G401.6 (cell line): ENCODE results near the gene ART5.

Source experiments
- FAIRE-seq: peaks from 2 replicates; lab custom pipeline; 2012; peaks lifted over from hg19 to GRCh38; lab: Jason Lieb, UNC

The ART5 gene, protein sequence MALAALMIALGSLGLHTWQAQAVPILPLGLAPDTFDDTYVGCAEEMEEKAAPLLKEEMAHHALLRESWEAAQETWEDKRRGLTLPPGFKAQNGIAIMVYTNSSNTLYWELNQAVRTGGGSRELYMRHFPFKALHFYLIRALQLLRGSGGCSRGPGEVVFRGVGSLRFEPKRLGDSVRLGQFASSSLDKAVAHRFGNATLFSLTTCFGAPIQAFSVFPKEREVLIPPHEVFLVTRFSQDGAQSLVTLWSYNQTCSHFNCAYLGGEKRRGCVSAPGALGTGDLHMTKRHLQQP

DNA sequence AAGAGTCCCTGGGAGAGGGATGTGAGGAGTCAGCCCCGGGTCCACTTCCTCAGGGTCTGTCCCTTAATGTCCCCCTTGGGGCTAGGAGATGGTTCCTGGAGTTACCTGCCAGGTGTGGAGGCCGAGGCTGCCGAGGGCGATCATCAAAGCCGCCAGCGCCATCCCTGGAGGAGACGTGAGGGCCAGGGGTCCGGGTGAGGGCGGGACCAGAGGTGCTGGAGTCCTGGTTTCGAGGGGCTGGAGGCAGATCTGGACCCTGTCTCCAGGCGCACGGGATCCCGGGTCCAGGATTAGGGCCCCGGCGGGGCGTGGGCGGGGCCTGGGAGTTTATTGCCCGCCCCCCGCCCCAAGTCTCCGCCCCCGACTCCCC lies at the start of gene ART5:
Gene ART5, minus strand, starts transcription at position 292 of the 370 bp plus-strand sequence. Its CDS starts 130 bp downstream, at position 162.
- no peak for FAIRE-seq

DNA sequence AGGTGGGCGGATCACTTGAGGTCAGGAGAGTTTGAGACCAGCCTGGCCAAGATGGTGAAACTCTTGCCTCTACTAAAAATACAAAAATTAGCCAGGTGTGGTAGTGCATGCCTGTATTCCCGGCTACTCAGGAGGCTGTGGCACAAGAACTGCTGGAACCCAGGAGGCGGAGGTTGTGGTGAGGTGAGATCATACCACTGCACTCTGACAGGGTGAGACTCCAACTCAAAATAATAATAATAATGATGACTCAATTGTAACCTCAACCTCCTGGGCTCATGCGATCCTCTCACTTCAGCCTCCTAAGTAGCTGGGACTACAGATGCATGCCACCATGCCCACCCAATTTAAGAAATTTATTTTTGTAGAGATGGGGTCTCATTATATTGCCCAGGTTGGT lies 45.0 kb upstream of the ART5 start:
- FAIRE-seq = no peak

DNA sequence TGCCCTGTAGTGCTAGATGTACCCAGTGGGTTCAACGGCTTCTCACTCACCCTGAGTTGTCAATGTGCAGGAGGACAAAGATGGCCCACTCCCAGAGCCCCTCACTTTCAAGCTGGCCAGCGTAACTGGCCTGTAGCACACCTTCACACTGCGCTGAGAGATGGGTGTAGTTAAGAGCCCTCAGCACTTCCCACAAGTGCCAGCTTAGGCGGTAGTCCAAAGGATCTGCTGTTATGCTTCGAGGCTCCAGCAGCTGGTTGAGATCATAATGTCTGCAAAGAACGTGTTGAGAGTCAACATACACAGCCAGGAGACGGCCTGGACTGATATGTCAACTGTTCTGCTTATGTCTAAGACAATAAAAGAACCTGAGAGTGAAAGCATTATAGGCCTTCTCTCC lies 44.1 kb upstream of the ART5 start:
- FAIRE-seq = no peak

DNA sequence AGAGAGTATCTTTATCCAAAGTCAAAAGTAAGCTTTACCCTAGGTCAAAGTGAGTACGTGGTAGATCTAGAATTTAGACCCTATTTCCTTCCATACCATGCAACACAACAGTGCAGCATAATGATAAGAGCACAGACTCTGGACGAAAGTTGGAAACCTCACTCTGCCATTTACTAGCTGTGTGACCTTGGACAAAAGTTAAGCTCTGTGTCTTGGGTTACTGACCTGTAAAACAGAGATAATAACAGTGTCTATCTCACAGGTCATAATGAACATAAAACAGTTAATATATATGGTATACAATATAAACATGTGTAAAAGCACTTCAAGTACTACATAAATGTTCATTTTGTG lies 43.0 kb upstream of the ART5 start:
- FAIRE-seq = no peak

DNA sequence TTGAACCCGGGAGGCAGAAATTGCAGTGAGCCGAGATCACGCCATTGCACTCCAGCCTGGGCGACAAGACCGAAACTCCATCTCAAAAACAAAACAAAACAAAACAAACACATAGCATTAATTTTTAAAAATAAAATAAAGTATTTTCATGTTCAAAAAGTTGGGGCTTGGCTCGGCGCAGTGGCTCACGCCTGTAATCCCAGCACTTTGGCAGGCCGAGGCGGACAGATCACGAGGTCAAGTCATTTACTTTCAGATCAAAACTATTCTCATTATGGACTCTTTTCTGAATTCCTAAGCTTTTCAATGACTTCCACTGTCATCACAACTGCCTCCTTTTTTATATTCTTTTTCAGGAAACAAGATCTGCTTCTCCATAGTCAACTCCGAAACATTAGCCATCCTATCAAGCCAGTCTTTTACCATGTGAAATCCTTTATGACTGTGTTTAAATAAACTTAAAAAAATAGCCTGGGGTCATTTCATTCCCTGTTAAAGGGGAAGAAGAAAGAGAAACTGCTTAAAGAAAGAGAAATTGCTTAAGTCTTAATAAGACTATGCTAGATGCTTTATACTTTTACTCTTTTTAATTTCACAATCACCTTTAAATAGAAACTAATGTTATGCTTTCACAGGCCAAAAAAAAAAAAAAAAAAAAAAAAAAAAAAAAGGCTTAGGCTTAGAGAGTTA lies 42.5 kb upstream of the ART5 start:
- FAIRE-seq = no peak

DNA sequence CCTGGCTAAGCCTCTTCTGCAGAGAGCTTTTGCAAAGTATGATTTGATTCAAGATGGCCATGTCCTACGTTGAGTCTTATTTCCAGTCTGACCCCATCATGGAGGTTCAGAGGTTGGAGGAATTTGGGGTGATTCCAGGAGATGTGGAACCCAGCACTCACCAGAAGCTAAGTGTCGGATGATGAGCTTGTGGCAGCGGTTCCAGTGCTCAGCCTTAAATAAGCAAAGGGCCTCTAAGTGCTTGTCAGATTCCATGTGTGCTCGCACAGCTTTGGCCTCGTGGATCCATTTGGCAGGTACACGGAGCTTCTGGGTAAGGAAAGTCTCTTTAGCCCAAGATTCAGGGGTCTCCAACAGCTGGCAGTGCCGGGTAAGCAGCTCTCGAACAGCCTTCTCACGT lies 41.2 kb upstream of the ART5 start:
- FAIRE-seq = no peak

DNA sequence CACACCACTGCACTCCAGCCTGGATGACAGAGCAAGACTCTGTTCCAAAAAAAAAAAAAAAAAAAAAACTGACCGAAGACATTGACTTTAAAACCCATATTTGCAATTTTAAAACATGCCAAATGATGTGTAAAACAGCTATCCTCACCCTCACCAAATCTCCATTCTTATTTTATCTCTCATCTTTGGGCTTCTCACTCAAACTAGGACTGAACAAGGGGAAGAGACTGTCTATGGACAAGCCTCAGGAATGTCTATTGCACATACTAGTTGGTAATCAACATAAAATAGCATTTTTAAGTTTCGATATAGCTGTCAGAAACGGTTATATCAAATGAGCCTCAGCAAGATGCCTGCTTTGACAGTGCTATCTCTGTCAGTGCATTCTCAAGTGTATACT lies 37.3 kb upstream of the ART5 start:
- no peak for FAIRE-seq

DNA sequence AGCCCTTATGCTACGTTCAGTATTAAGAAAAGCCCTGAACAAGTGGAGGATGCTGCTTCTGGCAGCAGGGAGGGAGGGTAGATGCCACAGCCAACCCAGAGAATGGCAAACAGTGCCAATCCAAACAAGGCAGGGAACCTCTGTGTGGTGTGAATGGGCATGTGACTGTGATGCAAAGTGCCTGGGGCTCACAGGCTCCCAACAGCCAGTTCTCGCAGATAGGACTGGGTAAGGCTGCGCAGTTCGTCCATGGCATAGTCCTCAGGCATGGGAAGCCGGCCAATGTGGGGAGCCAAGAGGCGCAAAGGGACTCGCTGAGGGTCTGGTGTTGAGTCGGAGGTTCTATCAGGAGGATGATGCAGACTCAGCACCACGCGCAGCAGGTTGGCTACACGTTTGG lies 34.2 kb upstream of the ART5 start:
- no peak for FAIRE-seq

DNA sequence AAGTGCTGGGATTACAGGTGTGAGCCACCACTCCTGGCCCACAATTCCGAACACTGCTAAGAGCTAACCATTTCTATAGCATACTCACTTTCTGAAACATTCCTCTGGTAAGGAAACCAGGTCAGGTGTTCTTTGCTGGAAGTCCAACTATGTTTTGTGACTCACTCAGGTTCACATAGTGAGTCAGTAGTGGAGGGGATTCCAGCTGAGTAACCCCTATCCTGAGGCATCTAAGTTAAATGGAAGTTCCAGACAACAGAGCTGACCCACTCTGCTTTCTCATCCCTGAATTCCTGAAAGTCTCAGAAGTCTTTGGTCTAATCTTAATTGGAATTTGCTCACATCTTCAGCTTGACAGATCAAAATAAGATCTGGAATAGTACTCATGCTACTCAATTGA lies 32.4 kb upstream of the ART5 start:
- FAIRE-seq = no peak

DNA sequence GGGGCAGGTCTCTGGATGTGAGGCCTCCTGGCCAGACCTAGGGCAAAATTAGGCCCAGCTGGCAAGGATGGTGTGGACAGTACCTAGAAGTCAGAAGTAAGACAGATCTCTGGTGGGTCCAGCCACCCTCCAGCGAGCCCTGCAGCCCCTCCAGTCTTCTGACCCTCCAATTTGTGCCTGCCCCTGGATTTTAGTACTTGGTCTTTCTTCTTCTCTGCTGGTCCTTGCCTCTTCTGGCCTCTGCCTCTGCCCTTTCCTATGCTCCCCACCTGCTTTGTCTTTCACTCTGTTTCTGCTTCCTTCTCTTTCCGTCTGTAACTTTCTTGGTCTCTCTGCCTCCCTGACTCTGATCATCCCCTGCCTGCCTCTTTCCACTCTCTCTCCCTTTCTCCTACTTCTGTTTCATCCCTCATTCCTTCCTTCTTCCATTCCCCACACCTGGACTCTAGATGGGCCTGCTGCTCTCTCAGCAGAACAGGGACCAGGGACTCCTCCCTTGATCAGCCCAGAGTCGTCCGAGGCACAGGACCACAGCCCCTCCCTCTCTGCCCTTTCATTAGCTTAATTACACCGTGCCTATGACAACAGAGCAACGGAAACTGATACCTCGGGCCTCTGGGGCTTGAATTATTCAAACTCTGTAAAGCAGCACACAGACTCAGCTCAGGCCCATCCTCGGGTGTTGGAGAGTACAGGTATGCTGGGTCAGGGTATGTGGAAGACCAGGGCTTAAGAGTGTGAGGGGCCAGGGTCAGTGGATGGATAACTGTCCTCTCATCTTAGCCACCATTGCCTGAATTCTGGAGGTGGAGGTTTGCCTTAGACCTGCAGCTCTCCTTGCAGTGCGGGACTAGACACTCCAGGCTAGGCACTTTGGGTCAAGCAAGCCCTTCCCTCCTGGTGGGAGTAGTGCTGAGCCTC lies 29.8 kb upstream of the ART5 start, which contains the start of gene CHRNA10:
Gene CHRNA10, minus strand, starts transcription at position 51 of the 921 bp plus-strand sequence. CDS start 72 bp downstream, outside the sequence.
- no peak for FAIRE-seq

DNA sequence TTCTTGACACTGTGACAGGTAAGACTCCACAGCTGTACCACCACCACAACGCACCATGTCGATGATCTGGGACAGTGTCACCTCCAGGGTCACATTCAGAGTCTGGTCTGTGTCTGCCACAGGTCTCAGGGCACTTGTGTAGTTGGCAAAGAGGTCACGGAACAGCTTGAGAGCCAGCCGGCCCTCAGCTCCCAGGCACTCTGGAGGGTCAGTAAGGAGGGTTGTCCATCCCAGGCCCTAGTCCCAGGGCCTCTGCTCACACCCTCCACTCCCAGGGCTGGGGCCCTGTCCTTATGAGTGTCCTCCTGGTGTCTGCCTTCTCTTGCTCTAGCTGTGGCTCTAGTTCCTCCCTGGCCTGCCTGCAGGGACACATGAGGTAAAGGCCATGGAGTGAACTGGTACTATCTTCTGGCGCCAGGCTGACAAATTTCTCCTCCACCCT lies 28.0 kb upstream of the ART5 start:
- FAIRE-seq = no peak

DNA sequence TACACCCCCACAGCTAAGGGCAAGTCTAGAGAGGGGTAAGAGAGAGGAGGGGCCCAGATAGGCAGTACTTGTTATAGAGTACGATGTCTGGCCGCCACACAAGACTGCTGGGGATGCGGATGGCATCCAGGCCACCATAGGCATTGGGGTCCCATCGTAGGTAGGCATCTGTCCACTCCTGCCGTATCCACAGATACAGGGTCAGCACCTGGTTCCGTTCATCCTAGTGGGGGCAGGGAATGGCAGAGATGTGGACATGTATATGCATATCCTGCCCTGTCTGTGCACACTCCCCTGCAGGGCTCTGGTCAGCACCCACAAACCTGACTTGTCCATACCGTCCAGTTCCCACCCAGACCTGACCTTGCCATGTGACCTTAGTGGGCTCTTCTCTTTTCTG lies 27.3 kb upstream of the ART5 start:
- no peak for FAIRE-seq

DNA sequence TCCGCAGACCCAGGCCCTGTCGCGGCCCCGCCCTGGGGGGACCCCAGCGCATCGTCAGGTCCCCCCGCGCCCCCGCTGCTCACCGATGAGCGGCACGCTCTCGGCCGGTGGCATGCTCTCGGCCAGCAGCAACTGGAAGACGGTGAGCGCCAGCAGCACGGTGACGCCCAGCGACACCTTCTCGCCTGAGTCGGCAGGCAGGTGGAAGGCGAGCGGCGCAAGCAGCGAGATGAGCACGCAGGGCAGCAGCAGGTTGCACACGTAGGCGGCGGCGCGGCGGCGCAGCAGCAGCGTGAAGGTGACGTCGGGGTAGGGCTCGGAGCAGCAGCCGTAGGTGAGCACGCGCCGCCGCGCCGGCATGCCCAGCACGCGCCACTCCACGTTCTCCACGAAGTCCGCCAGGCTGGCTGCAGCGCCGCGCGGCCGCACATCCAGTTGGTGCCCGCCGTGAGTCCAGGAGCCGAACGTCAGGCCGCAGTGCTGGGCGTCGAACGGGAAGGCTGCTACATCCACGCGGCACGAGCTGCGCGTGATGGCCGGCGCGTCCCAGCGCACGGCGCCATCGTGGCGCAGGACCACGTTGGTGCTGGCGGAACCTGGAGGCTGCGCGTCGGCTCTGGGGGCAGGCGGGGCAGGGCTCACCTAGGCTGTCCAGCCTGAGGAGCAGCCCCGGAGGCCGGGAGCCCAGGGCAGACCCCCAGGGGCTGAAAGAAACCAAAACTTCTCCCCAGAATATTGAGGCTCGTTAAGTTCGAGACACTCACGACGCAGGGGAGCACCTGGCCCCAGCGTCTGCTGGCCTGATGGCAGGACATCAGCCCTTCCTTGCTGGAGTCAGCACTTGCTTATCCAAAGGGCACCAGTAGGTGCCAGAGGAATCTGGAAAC lies 25.6 kb upstream of the ART5 start:
- no peak for FAIRE-seq

DNA sequence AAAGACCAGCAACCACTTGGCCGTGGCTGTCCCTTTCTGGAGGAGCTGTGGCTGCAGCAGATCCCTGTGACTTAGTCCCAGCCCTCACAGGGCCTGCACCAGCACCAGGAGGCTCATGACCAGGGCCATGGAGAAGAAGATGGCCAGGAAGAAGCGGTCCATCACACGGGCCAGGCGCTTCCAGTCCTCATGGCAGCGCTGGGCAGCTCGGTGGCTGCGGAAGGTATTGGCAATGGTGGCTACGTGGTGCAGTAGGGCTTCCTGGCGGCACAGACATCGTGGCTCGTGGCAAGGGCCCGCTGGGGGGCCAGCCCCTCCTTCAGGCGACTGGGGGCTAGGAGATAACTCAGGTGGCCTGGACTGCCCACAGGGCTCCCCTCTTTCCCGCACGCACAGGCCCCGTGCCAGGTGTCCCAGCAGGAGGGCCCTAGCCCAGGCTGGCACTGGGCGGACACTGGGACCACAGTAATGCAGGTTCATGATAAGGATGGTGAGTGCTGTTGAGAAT lies 24.3 kb upstream of the ART5 start:
- no peak for FAIRE-seq

DNA sequence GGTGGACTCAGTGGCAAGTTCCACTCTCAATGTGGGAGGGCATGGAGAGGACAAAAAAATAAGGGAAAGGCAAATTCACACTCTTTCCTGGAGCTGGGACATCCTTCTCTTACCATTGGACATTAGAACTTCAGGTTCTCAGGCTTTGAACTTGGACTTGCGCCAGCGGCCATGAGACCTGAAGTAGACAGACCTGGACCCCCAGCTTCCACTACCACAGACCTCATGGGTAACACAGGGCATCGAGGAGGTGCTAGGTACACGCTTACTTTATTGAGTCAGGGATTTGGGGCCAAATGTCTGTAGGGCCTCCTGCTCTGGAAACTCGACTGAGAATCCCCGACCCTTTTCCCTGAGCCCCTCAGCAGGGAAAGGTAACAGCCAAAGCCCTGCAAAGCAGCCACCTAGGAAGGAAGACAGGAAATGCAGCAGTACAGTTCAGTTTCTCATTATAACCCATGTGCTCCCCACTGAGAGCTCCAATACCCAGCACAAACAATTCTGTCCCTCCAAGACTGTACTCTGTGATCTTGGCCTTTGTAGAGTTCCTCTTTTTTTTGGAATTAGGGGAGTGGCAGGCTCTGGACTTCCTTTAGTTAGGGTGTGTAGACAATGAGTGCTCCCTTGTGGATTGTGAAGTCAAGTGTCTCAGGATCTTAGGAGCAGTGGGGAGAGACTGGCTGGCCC lies 23.7 kb upstream of the ART5 start:
- no peak for FAIRE-seq

DNA sequence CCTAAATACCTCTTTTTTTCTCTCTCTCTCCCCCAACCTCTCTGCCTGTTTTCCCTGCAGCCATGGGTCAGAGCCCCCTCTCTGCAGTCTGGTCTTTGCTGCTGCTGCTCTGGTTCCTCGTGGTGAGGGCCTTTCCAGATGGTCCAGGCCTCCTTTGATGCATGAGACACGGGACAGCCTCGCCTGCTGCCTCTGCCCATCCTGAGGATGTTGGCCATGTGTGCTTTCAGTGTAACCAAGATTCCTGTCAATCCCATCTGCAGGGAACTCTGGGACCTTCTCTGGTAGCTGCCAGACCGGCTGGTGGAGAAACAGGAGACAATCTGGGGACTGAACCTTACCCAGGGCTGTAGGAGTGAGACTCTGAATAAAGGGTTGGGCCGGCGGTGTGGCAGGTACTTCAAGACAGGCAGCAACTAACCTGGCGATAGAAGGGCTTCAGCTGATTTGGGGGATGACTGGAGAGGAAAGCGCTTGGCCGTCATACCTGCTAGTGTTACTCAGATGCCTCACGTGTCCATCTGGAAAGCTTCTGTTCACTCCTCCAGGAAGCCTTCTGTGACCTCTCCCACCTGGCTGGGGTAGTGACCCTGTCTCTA lies 22.3 kb upstream of the ART5 start:
- FAIRE-seq = no peak

DNA sequence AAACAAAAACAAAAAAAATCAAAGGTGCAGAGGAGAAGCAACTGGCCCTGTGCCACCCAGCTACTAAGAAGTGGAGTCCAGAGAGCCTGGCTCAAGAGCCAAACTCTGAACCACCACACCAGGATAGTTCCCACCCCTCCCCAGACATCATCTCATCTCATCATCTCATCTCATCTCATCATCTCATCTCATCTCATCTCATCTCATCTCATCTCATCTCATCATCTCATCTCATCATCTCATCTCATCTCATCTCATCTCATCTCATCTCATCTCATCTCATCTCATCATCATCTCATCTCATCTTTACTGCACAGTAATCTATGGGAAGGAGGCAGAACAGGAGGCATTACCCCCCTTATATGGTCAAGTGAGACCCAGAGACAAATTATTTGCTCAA lies 21.1 kb upstream of the ART5 start:
- FAIRE-seq = no peak

DNA sequence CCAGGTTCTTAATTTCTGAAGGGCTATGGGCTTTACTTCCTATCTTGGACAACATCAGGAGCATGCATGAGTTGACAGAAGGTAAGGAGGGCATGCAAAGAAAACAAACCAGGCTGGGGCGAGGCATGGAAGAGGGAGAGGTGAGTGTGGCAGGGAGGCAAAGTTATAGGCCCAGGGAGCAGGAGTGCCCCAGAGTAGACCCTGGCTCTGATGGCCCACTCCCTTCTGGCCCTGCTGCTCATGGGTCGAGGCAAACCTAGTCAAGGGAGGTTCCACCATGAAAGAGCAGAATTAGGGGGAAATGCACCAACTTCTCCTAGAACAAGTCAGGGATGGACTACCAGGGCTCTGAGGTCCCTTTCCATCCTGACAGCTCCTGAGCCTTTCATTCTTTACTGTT lies 19.2 kb upstream of the ART5 start:
- FAIRE-seq = no peak

DNA sequence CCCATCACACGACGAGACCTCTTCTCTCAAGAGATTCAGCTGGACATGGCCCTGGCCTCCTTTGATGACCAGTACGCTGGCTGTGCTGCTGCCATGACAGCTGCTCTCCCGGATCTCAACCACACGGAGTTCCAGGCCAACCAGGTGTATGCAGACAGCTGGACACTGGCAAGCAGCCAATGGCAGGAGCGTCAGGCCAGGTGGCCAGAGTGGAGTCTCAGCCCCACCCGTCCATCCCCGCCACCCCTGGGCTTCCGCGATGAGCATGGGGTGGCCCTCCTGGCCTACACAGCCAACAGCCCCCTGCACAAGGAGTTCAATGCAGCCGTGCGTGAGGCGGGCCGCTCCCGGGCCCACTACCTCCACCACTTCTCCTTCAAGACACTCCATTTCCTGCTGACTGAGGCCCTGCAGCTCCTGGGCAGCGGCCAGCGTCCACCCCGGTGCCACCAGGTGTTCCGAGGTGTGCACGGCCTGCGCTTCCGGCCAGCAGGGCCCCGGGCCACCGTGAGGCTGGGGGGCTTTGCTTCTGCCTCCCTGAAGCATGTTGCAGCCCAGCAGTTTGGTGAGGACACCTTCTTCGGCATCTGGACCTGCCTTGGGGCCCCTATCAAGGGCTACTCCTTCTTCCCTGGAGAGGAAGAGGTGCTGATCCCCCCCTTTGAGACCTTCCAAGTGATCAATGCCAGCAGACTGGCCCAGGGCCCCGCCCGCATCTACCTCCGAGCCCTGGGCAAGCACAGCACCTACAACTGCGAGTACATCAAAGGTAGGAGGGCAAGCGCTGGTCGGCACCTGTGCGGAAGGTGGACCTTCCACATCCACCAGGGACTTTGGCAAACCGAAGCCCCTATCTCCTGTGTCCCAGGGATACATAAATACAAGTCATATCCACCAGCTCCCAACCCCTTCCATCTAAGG lies 18.1 kb upstream of the ART5 start:
- FAIRE-seq = no peak

DNA sequence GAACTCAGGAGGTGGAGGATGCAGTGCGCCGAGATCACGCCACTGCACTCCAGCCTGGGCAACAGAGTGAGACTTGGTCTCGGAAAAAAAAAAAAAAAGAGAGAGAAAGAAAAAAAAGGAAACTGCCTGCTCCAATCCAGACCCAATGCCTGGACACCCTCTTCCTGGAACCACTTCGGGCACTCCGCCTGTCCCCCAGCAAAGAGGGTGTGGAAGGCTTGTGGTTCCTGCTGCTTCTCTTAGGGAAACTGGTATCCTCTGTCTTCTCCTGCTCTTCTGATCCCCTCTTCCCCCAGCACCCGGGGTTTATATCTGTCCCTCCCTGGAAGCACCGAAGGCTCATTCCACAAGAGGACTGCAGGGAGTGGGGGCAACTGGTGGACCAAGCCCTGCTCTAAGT lies 16.5 kb upstream of the ART5 start:
- FAIRE-seq = no peak
